ENCODE results near the gene HNRNPL.
"Not testable (repeated sequence)": the region's sequence is repeated elsewhere in the genome, so short reads cannot be mapped to it uniquely, and the experiment has no call there.

HNRNPL gene

DNA sequence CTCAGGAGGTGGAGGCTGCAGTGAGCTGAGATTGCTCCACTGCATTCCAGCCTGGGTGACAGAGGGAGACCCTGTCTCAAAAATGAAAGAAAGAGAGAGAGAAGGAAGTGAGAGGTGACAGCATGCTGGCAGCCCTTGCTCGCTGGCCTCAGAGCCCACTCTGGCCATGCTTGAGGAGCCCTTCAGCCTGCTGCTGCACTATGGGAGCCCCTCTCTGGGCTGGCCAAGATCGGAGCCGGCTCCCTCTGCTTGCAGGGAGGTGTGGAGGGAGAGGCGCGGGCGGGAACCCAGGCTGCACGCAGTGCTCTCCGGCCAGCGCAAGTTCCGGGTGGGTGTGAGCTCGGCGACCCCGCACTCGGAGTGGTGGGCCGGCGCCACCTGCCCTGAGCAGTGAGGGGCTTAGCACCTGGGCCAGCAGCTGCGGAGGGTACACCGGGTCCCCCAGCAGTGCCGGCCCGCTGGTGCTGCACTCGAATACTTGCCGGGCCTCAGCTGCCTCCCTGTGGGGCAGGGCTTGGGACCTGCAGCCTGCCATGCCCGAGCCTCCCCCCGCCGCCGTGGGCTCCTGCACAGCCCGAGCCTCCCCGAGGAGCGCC, 28.5 kb downstream of the HNRNPL start:
- not testable (repeated sequence) for DNase-seq

DNA sequence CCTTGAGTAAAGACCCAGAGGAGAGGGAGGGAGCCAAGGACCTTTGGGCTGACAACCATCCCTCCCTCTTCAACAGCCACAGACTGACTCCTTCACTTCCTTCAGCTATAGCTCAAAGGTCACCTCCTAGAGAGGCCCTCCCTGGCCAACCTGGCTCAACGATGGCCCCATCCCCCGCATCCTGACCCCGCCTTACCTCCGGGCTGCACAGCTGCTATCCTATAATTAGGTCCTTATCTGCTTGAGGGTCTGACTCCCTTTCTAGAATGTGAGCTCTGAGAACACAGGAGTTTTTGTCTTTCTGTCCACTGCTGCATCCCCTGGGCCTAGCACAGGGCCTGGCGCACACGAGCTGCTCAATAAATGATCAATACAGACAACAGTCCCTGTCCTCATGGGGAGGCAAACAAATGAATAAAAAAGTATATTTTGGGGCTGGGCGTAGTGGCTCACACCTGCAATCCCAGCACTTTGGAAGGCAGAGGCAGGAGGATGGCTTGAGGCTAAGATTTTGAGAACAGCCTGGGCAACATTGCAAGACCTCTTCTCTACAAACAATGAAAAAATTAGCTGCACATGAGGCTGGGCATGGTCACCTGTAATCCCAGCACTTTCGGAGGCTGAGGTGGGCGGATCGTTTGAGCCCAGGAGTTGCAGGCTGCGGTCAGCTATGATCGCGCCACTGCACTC, 30.4 kb downstream of the HNRNPL start:
- peak; percentile 76 for DNase-seq

DNA sequence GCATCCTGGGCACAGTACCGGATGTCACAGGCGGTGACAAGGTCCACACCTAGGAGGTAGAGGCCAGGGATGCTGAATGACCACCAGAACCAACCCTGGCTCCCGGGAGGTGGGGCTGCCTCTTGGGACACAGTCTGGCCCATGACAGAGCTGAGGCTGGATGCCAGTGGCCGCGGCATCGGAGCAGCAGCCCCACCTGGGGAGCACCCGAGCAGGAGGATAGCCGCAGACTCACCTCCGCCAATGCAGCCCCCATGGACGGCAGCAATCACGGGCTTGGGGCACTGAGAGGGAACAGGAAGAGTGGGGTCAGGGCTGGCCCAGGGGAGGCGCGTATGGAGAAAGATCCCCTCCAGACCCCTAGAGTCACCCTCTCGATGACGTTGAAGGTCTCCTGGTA, 32.7 kb downstream of the HNRNPL start:
- DNase-seq = no peak

DNA sequence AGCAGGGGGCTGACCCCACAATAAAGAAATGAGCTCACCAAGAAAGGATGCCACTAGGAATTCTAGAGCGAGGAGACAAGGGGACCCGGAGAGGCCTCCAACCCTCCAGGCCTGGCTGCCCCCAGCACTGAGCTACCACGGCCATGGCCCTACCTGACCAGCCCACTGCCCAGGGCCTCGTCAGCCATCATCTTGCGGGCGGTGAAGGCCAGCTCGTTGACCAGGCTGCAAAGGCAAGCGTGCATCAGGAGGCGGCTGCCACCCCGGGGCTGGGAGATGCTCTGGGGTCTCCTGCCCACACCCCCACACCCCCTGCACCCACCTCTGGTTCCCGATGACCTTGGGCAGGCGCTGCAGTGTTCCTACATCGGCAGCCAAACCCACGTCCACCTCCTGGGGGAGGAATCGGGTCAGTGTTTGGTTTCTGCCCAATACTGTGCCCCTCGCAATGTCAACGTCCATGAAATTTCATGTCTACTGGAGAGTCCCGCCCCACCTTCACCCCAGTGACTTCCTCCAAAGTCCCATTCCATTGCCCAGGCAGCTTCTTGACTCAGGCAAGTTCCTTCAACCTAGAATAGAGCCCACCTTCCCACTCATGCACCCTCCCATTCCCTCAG, 33.5 kb downstream of the HNRNPL start:
- DNase-seq = no peak

DNA sequence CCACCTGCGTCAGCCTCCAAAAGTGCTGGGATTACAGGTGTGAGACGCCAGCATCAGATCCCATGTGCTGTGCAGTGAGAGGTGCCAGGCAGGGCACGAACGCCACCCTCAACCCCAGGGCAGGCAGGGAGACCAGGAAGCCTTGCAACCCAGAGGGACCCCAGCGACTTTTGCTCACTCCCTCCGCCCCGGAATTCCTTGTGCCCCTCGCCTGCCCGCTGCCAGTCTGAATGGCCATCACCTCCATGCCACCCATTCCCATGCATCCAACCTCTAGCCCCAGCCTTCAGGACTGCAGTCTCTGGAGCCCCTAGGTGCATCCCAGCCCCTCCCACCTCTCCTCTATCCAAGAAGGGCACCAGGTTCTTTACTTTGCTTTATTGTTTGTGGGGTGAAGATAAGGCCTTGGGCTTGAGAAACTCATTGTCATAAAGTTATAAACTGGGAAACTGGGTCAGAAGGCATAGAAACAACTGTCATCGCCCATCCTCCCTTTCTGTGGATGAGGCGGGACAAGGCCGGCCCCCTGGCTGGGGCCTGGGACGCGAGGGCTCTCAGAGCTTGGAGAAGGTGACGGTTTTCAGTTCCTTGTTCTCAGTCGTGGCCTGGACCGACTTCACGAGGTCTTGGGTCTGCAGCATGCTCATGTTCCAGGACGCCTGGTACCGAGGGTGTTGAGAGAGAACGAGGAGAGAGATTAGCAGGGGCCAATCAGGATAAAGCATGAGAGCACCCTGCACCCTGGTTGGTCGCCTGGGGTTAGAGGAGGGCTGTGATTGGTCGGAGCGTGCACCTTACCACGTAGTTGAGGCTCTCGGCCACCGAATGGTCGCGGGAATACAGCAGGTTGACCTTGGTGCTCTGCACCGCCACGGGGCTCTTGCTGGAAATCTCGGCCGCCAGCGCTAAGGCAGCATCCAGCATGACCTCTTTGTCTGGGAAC, 34.5 kb downstream of the HNRNPL start:
- DNase-seq = no peak

DNA sequence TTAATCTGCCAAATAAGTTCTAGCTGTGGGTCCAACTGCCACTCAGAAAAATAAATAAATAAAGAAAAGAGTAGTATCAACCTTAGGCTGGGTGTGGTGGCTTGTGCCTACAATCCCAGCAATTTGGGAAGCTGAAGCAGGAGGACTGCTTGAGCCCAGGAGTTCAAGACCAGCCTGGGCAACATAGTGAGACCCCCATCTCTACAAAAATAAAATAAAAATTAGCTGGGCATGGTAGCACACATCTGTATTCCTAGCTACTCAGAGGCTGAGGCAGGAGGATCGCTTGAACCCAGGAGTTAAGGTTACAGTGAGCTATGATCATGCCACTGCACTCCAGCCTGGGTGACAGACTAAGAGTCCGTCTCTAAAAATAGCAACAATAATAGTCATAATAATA, 35.9 kb downstream of the HNRNPL start:
- DNase-seq = not testable (repeated sequence)

DNA sequence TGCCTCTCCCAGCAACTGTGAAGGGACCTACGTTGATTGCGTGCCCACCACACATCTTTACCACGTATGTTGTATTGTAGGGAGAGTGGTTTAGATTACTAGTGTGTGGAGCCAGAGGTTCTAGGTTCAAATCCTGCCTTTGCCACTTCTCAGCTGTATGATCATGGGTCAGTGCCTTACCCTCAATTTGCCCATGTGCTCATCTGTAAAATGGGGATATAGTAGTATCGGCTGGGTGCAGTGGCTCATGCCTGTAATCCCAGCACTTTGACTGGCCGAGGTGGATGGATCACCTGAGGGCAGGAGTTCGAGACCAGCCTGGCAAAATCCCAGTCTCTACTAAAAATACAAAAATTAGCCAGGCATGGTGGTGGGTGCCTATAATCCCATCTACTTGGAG, 36.5 kb downstream of the HNRNPL start:
- no peak for DNase-seq

DNA sequence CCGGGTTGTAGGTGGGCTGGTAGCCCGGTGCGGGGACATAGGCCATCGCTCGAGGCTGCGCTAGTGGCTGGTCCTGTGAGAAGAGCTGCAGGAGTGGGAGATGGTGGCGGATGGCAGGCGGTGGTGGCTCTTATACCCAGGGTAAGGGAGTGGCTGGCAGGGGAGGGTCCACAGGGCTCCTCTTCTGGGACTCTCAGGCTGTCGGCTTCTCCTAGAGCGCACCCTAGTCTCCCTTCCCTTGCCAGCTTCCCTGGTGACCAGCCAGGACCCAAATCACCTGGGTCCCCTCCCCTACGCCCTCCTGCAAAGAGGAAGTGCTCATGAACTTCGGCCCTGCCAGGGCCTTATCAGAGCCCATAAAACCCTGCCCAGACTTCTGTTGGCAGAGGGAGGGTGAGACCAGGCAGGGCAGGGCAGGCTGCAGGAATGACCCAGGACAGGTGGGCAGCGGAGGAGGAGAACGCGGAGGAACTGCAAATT, 36.9 kb downstream of the HNRNPL start, which contains the start of gene LGALS4:
Gene LGALS4 (minus strand): TSS at position 105 of the 480 bp plus-strand sequence. CDS start 59 bp downstream, at position 46.
- DNase-seq = no peak

DNA sequence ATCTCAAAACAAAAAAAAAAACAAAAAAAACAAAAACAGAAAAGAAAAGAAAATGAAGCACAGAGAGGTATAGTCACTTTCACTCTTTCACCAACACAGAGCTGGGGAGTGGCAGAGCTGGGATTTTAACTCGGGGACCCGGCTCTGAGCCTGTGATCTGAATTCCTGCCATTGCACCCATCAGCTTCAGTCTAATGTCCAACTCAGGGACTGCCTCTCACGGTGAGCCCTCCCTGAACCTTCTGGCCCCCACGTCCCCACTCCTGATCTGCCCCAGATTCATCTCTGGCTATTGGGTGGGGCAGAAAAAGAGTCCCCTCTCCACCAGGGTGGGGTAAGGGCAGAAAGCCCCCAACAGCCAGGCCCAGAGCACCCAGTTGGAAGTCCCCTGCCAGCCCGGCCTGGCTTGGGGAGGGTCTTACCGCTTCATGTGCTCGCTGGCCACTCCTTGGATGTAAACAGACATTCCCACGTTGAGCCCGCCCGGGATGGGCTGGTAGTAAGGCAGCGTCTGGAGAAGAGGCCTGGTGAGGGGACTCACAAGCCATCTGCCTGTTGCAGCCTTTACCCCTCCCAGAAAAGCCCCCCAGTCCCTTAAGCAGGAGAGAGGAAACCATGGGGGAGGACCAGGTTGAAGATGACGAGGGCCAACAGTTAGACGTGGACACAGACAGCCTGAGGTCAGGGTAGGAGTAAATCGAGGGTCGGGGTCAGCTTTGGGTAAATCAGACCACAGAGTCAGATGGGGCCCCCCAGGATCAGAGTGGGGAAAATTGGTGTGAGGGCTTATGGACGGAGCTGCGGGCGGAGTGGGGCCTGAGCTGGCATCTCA, 37.6 kb downstream of the HNRNPL start:
- DNase-seq = no peak

DNA sequence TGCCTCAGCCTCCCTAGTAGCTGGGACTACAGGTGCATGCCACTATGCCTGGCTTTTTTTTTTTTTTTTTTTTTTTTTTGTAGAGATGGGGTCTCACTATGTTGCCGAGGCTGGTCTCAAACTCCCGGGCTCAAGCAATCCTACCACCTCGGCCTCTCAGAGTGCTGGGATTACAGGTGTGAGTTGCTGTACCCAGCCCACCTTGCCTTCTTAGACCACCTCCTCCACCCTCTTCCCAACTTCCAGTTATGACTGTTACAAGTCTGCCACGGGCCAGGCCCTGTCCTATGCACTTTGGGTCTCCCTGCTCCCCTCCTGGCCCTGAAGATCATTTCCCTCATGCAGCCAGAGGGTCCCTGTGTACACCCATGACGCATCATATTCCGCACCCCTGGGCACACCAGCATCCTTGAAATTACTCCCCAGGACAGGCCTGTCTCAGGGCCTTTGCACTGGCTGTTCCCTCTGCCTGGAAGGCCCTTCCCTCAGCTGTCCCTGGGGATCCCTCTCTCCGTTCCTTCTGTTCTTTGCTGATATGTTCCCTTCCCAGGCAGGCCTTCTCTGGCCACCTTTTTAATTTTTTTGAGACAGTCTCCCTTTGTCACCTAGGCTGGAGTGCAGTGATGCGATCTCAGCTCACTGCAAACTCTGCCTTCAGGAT, 40.1 kb downstream of the HNRNPL start:
- DNase-seq = peak; percentile 39

DNA sequence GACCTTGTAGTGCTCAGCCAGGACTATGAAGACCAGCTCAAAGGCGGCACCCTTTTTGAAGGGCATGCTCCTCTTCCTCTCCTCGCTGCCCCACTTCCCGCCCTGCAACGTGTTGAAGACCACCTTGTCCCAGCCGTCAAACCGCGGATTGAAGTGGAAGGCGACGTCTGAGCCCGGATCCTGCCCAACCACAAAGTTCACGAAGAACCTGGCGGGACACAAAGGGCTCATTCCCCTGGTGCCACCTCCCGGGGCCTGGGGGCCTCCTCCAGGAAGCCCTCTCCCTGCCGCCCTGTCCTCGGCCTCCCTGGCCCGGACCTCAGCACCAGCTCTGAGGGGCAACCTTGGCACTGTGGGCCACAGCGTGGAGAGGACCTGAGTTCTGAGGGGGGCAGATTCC, 41.0 kb downstream of the HNRNPL start:
- DNase-seq = no peak

DNA sequence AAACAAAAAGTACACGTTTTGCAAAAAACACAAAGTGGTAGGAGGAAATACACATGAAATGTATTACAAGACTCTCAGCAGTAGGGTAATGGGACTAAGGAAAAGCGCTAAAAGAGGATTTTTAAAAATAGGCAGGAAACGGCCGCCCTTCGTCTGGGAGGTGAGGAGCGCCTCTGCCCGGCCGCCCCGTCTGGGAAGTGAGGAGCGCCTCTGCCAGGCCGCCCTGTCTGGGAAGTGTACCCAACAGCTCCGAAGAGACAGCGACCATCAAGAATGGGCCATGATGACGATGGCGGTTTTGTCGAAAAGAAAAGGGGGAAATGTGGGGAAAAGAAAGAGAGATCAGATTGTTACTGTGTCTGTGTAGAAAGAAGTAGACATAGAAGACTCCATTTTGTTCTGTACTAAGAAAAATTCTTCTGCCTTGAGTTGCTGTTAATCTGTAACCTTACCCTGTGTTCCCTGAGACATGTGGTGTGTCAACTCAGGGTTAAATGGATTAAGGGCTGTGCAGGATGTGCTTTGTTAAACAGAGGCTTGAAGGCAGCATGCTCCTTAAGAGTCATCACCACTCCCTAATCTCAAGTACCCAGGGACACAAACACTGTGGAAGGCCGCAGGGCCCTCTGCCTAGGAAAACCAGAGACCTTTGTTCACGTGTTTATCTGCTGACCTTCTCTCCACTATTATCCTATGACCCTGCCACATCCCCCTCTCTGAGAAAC, 42.2 kb downstream of the HNRNPL start:
- DNase-seq = peak; percentile 47

DNA sequence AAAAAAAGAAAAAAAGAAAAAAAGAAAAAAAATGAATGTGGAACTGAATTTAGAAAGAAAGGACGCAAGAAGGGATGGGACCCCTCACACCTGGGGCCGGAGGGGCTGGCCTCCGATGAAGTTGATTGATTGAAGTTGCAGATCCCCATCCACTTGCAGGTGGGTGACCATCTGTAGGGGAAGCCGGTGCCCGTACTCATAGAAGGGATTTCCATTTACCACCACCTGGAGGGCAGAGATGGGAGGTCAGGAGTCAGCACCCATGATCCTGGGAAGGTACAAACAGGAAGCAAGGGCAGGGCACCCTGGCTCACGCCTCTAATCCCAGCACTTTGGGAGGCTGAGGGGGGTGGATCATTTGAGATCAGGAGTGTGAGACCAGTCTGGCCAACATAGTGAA, 43.4 kb downstream of the HNRNPL start:
- peak; percentile 33 for DNase-seq

DNA sequence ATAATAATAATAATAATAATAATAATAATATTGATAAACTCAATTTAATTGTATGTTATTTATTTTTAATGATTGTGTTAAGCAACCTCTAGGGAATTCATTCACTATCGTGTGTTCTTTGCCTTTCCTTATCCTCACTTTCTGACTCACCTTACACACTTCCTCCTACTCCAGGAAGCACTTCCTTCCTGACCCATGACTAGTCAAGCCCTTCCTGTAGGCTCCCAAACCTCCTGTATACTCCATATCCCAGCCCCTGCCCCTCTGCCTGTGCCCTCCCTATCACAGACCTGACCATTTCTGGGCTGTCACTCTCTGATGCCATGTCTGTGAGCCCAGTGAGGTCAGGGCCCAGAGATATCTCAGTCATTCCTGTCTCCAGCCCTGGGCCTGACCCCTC, 44.6 kb downstream of the HNRNPL start:
- no peak for DNase-seq

DNA sequence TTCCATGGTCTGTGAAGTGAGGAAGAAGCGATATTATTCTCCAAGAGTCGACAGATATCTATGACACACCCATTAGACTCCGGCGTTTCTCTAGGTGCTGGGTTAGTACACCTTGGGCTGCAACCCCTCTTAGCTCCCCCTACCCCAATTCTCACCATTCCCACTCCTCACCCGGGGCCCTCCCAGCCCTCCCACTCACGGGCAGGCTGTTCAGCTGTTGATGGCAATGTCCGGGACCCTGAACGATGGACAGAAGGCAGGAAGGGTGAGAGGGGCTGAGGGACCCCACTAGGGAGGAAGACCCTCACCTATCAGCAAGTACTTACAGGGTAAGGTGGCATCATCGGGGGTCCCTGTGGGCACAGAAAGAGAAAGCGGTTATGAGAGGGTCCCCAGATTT, 46.2 kb downstream of the HNRNPL start:
- DNase-seq = no peak

DNA sequence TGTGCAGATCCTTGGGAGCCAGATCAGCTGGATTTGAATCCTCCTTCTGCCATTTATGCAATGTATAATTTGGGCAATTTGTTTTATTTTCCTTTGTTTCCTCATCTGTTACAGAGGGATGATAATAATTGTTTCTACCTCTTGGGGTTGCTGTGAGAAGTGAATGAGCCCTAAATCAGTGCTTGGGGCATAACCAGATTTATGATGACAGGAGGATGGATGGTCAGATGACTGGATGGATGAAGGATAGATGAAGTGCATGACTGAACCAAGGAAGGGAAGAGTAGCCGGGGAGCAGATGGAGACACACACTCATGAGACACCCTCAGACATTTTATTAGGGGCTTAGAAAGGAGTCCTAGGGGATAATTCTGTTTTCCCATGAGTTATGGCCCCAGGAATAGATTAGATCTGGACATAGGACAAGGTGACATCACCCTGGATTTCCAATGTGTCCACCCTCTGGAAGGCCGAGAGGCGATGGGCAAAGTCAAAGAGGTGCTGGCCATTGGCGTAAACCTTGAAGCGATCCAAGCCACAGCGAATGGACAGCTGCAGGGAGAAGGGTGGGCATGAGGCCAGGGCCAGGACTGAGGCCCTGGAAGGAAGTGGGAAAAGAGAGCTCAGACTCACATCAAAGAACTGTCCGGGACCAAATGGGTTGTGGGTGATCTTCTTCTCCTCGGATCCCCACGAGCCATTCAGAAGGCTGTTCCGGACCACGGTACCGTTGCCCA, 48.3 kb downstream of the HNRNPL start:
- DNase-seq = no peak

DNA sequence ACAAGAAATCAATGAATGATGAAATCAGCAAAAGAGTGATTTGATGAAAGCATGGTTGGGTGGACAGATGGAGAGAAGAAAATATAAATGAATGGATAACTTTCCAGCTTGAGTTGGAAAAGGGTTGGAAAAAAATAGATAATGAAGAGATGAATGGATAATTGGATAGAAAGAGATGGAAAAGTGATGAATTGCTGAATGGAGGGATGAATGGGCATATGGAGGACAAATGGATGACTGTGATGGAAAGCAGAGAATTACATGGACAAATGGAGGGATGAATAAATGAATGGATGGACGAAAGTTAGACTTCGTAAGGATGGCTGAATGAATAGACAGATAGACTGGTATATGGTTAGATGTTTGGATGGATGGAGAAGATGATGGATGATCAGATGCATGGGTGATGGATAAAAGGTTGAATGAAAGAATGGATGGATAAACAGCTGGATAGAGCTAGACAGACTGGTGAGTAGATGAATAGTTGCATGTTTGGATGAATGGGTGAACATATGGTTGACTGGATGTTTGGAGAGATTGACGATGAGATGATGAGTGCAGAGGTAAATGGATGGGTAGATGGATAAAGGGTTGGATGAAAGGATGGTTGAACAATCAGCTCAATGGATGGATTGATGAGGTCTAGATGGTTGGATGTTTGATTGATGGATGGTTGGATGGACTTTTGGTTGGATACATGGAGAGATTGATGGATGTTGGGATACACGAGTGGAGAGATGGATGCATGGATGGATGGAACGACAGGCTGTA, 49.0 kb downstream of the HNRNPL start:
- no peak for DNase-seq

DNA sequence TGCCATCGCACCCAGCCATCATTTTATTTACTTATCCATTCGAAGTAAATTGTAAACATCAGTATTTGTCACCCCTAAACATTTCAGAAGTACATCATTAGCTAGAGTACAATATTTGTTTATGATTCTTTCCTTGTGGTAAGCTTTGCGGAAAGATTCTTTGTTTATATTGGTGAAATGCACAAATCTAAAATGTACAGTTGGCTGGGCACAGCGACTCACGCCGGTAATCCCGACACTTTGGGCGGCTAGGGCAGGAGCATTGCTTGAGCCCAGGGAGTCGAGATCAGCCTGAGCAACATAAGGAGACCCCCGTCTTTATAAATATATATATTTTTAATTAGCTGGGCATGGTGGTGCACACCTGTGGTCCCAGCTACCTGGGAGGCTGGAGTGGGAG, 50.7 kb downstream of the HNRNPL start:
- DNase-seq = peak; percentile 74

DNA sequence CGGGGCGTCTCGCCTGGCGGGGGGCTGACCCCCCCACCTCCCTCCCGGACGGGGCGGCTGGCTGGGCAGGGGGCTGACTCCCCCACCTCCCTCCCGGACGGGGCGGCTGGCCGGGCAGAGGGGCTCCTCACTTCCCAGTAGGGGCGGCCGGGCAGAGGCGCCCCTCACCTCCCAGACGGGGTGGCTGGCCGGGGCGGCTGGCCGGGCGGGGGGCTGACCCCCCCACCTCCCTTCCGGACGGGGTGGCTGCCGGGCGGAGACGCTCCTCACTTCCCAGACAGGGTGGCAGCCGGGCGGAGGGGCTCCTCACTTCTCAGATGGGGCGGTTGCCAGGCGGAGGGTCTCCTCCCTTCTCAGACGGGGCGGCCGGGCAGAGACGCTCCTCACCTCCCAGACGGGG, 52.0 kb downstream of the HNRNPL start:
- DNase-seq = not testable (repeated sequence)
